Heart right ventricle (tissue), 16 donors: ENCODE results near the gene CDC42BPA. TPM values are rescaled to one million over a fixed set of nuclear protein-coding genes. Genes with fewer than 3 reads are reported as not detected.
A peak's percentile ranks its signal among the peaks of the same experiment; 100 is the strongest.

ENCODE experiments used
- ATAC-seq, 8 donors: fragments of 200-7000 bp; cut with Tn5 transposase; one replicate each; pipeline ENCODE4 v1.9.1; 2020; ENCODE audit warnings: mild to moderate bottlenecking in 8 of 8, moderate library complexity in 8 of 8, moderate number of reproducible peaks in 1 of 8
- DNase-seq, 2 donors: peaks; one replicate each; pipeline ENCODE4 v3.0.0-alpha.2; 2020
- H3K27ac ChIP-seq, 10 donors: fragments of 200-600 bp; sonication (generic) in 2 of 10; one replicate each; pipeline versions ENCODE4 v1.5.0 to v1.8.0; 2020 to 2022; ENCODE audit warnings: mild to moderate bottlenecking in 3 of 10
- H3K27me3 ChIP-seq, 7 donors: fragments of 200-600 bp; one replicate each; pipeline ENCODE4 v1.8.0; 2021 to 2022; ENCODE audit warnings: mild to moderate bottlenecking in 2 of 7
- H3K36me3 ChIP-seq, 9 donors: fragments of 200-600 bp; sonication (generic) in 1 of 9; one replicate each; pipeline versions ENCODE4 v1.5.0 to v1.8.0; 2020 to 2022; ENCODE audit warnings: mild to moderate bottlenecking in 2 of 9
- H3K4me1 ChIP-seq, 9 donors: fragments of 200-600 bp; sonication (generic) in 1 of 9; one replicate each; pipeline versions ENCODE4 v1.5.0 to v1.8.0; 2020 to 2022; ENCODE audit warnings: mild to moderate bottlenecking in 4 of 9
- H3K4me3 ChIP-seq, 10 donors: fragments of 200-600 bp; sonication (generic) in 2 of 10; one replicate each; pipeline versions ENCODE4 v1.5.0 to v1.8.0; 2020 to 2022; ENCODE audit warnings: mild to moderate bottlenecking in 7 of 10, moderate library complexity in 2 of 10
- H3K9me3 ChIP-seq, 11 donors: fragments of 200-600 bp in 10 of 11; sonication (generic) in 2 of 11; one replicate each; pipeline versions ENCODE4 v1.5.0 to v1.8.0; 2013 to 2022; ENCODE audit warnings: mild to moderate bottlenecking in 2 of 11, control low read depth in 1 of 11, moderate library complexity in 1 of 11
- CTCF ChIP-seq, 9 donors: fragments of 200-600 bp; sonication (generic) in 2 of 9; IDR thresholded peaks; one replicate each; pipeline versions ENCODE4 v1.5.0 to v1.8.0; 2021 to 2022; ENCODE audit warnings: antibody characterized with exemption in 9 of 9, mild to moderate bottlenecking in 5 of 9, moderate library complexity in 1 of 9
- WGBS, 2 donors: extraction: QIAGEN DNeasy Blood & Tissue Kit; methylation state at CpG; one replicate each; pipeline ENCODE4 v1.1.7; 2013; ENCODE audit warnings: inconsistent platforms in 1 of 2; 5-methylcytosine and 5-hydroxymethylcytosine counted together
- intact Hi-C, 10 donors: fragments of 100-400 bp; cut with DNase I; formaldehyde crosslinking; loops; one replicate each; pipeline versions ENCODE4 v1.11.1 to v1.14.2; 2022
- polyA plus RNA-seq, 2 donors: library from polyadenylated mRNA; stranded (reverse); fragments of 200-250 nt; gene quantifications; one replicate each; pipeline ENCODE4 v1.2.3, GENCODE V29; 2013
- total RNA-seq, 10 donors: library from RNA; stranded (reverse); fragmentation: NEBNext Ultra II Directional in 3 of 10; extraction: Animal tissue kit (Norgen Biotek cat#: 25700) in 3 of 10; gene quantifications; one replicate each; pipeline versions ENCODE4 v1.2.1 to v1.2.4, GENCODE V29; 2021 to 2023
- donor health status: Arrhythmogenic right ventricular cardiomyopathy.
- donor health status: ischemic (EF 13 %, LVEDD 7.1; RV severe dilation, severe dysfunction).
- donor health status: healthy with polysubstance abuse.
- donor health status: DM: no; HTN: yes; CAD: no.
- donor health status: DM: no; HTN: no; CAD: no.
- donor health status: ischemic (EF 25% LVEDD 6.9; RV normal size, moderate dysfunction).
- donor health status: ischemic (EF 25% LVEDD 5.7; RV mildly dilated, moderate dysfunction).
- donor health status: healthy.
- donor health status: DM: yes; HTN: yes; CAD: no.
- donor health status: Ischemic cardiomyopathy.
- donor health status: ischemic (EF 35%, LVEDD 5.7; RV mildly dilated, moderate dysfunction).
- donor health status: nonischemic (EF 11% LVEDD 7.7; RV severe dilation, severe dysfunction).
- donor health status: DM: yes; HTN: yes; CAD: no.
- donor health status: PGD.
- donor health status: ischemic (EF 29% LVEDD 5.4; RV normal size, mild dysfunction).
- donor health status: nonischemic (EF 23%, LVEDD 6.1; RV moderate dilation, normal function).

The CDC42BPA gene
- total and polyA plus RNA-seq, 12 donors = 8.6 to 39.5 (median 31.5) TPM

- H3K4me3 ChIP-seq = no peak overlapping the region
- DNase-seq = no peak
- H3K4me1 ChIP-seq = peaks cover 8 to 80% (median 50%) of the 10 kb centered on the region in 9 donors
- H3K36me3 ChIP-seq = peaks cover 0 to 73% (median 11%) of the 10 kb centered on the region in 9 donors
- WGBS, 2 donors = 93 to 94% methylated on average over 31 of the region's 31 CpGs
- no peak for TF ChIP-seq CTCF (IDR thresholded peaks at IDR 0.05)
- intact Hi-C loops = no loop called here
- H3K9me3 ChIP-seq = no peaks in the 10 kb centered on the region
- no peaks in the 10 kb centered on the region for H3K27me3 ChIP-seq
- no peak for ATAC-seq
- H3K27ac ChIP-seq = peak overlapping the region in 5 of 10 donors; percentile 47 to 86 (median 75)
Measured at GRCh38 chr1:226982451-226983177, 335.7 kb downstream of the CDC42BPA start.

- H3K27ac ChIP-seq = peak overlapping the region in 8 of 10 donors; percentile 71 to 97 (median 92)
- no peaks in the 10 kb centered on the region for H3K9me3 ChIP-seq
- H3K27me3 ChIP-seq = no peaks in the 10 kb centered on the region
- intact Hi-C loops = no loop called here
- DNase-seq (no peak), ATAC-seq (no peak)
- no peak for TF ChIP-seq CTCF (IDR thresholded peaks at IDR 0.05)
- peaks cover 0 to 65% (median 11%) of the 10 kb centered on the region in 9 donors for H3K36me3 ChIP-seq
- H3K4me1 ChIP-seq = peaks cover 3 to 79% (median 50%) of the 10 kb centered on the region in 9 donors
- 90 to 91% methylated on average over 18 of the region's 18 CpGs for WGBS, 2 donors
- H3K4me3 ChIP-seq = no peak overlapping the region
Measured at GRCh38 chr1:226981838-226982237, 336.5 kb downstream of the CDC42BPA start.

- H3K27me3 ChIP-seq = no peaks in the 10 kb centered on the region
- ATAC-seq (no peak), DNase-seq (no peak)
- intact Hi-C loops = no loop called here
- peaks cover 0 to 61% (median 11%) of the 10 kb centered on the region in 9 donors for H3K36me3 ChIP-seq
- peak overlapping the region; percentile 71 to 97 (median 92) for H3K27ac ChIP-seq
- H3K4me3 ChIP-seq = no peak overlapping the region
- WGBS, 2 donors = 73 to 83% methylated on average over 12 of the region's 12 CpGs
- peaks cover 3 to 79% (median 46%) of the 10 kb centered on the region in 9 donors for H3K4me1 ChIP-seq
- no peak for TF ChIP-seq CTCF (IDR thresholded peaks at IDR 0.05)
- no peaks in the 10 kb centered on the region for H3K9me3 ChIP-seq
Measured at GRCh38 chr1:226981386-226981817, 336.9 kb downstream of the CDC42BPA start.

- Histone ChIP-seq H3K4me3 (no peak overlapping the region), H3K27ac (peak overlapping the region; percentile 71 to 97 (median 92)), H3K36me3 (peaks cover 0 to 55% (median 11%) of the 10 kb centered on the region in 9 donors), H3K4me1 (peaks cover 3 to 76% (median 44%) of the 10 kb centered on the region in 9 donors), H3K27me3 (no peaks in the 10 kb centered on the region), H3K9me3 (no peaks in the 10 kb centered on the region)
- DNase-seq = peak; percentile 59 to 78
- intact Hi-C loops = no loop called here
- TF ChIP-seq CTCF (IDR thresholded peaks at IDR 0.05) = no peak
- WGBS, 2 donors = 59 to 72% methylated on average over 26 of the region's 26 CpGs
- peak; percentile 5 to 62 (median 30) for ATAC-seq
Measured at GRCh38 chr1:226980565-226981385, 337.5 kb downstream of the CDC42BPA start.
